GM12801 (cell line): ENCODE results near the gene PHAX.

Source experiments
- TF ChIP-seq, protein P1 (sequence below): IDR thresholded peaks from one replicate; pipeline ENCODE4 v1.5.1; 2011; ENCODE audit warnings: control low read depth; ENCODE audit not compliant: insufficient read length; ENCODE audit errors: extremely low read depth

PHAX gene, protein sequence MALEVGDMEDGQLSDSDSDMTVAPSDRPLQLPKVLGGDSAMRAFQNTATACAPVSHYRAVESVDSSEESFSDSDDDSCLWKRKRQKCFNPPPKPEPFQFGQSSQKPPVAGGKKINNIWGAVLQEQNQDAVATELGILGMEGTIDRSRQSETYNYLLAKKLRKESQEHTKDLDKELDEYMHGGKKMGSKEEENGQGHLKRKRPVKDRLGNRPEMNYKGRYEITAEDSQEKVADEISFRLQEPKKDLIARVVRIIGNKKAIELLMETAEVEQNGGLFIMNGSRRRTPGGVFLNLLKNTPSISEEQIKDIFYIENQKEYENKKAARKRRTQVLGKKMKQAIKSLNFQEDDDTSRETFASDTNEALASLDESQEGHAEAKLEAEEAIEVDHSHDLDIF

DNA sequence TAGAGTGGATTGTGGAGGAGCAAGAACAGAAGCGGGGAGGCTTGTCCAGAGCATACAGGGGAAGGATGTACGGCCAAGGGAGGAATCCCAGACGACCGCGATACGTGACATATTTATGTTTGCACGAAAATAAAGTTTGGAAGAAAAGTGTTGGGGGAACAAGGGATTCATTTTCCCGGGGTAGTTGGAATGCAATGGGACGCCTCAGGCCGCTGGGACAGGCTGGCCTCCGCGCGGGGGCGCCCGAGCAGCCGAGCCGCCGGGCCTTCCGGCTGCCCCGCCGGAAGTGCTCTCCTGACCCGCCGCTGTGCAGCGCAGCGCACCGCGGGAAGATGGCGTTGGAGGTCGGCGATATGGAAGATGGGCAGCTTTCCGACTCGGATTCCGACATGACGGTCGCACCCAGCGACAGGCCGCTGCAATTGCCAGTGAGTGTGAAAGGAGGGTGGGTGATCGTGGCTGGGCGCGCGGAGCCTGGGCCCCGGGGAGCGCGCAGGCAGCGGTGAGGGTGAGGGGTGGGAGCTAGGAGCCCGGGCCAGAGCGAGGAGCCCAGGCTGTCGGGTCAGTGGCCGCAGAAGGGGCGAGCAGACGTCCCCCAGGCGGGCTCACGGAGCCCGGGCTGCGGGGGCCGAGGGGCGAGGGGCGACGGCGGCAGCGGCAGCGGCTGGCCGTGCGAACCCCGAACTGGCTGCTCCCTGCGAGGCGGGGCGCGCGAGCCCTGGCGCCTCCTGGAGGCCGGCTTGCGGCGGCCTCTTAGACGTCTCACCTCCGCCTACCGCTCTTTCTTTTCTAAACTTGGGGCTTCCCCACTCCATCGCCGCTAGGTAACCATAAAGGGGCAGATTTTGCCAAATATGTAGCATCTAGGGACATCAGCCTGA is at the start of gene PHAX:
PHAX (plus strand) TSS at position 317 of the 881 bp plus-strand sequence; CDS start at position 333, 16 bp downstream.
- TF ChIP-seq, protein P1, sequence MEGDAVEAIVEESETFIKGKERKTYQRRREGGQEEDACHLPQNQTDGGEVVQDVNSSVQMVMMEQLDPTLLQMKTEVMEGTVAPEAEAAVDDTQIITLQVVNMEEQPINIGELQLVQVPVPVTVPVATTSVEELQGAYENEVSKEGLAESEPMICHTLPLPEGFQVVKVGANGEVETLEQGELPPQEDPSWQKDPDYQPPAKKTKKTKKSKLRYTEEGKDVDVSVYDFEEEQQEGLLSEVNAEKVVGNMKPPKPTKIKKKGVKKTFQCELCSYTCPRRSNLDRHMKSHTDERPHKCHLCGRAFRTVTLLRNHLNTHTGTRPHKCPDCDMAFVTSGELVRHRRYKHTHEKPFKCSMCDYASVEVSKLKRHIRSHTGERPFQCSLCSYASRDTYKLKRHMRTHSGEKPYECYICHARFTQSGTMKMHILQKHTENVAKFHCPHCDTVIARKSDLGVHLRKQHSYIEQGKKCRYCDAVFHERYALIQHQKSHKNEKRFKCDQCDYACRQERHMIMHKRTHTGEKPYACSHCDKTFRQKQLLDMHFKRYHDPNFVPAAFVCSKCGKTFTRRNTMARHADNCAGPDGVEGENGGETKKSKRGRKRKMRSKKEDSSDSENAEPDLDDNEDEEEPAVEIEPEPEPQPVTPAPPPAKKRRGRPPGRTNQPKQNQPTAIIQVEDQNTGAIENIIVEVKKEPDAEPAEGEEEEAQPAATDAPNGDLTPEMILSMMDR, result no peak

DNA sequence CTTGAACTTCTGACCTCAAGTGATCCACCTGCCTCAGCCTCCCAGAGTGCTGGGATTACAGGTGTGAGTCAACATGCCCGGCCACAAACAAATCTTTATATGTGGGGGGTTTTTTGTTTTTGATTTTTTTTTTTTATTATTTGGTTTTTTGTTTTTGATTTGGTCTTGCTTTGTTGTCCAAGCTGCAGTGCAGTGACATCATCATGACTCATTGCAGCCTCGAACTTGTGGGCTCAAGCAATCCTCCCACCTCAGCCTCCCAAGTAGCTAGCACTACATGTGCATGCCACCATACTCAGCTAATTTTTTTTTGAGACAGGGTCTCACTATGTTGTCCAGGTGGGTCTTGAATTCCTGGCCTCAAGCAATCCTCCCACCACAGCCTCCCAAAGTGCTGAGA is 48.1 kb upstream of the PHAX start:
- TF ChIP-seq, protein P1, result no peak

DNA sequence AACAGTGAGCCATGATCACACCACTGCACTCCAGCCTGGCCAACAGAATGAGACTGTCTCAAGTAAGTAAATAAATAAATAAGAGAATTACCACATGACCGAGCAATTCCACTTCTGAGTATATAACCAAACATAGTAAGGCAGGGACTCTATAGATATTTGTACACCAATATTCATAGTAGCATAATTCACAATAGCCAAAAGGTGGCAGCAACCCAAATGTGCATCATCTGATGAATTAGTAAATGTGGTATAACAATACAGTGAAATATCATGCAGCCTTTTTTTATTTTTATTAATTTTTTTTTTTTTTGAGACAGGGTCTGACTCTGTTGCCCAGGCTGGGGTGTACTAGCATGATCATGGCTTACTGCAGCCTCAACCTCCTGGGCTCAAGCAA is 38.8 kb upstream of the PHAX start:
- TF ChIP-seq, protein P1, result no peak

DNA sequence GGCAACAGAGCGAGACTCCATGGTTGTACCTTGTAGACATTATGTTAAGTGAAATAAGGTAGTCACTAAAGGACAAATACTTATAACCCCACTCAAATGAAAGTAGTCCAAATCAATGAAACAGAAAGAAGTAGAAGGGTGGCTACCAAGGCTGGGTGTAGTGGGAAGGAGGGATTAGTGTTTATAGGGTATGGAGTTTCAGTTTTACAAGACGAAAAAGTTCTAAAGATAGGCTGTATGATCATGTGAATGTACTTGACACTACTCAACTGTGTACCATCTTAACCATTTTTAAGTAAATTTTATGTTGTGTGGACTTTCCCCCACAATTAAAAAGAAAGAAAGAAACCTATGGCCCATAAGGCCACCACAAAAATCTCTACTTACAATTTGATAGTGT is 37.9 kb upstream of the PHAX start:
- TF ChIP-seq, protein P1, result no peak

DNA sequence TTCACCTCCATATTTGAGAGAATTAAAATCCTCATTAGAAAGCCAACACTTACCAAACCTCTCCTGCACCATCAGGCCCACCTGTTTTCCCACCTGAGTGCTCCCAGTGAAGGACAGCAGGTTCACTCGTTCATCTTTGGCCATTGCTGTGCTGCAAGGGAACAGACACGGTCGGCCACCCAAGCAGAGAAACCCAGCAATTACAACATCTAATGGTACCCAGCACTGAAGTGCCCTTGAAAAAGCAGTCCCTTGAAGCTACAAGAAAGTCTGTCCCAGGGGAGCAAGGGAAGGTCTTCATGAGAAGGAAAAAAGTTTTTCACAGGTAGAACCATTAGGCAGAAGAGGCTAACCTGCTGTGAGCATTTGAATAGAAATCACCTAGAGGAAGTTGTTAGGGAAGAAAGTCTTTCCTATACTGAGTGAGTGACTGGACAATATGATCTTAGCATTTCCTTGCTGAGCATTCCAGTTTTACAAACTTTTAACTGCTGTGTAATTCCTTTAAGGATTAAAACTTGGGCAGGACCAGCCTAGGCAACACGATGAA is 32.5 kb upstream of the PHAX start:
- TF ChIP-seq, protein P1, result no peak

DNA sequence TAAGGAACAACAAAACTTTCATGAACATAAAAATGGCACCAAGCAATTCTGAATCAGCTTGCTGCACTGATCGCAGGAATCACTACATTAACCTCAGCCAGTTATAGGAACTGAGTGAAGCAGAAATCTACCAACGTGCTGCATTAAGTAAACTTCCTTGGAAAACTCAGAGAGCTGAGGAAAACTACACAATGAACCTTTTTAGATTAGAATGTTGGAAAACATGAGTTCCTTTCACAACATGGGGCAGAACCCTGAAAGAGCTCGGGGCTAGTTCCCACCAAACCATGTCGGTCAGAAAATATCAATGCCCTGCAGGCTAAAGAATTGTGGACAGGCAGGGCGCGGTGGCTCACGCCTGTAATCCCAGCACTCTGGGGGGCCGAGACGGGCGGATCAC is 25.1 kb upstream of the PHAX start:
- TF ChIP-seq, protein P1, result no peak

DNA sequence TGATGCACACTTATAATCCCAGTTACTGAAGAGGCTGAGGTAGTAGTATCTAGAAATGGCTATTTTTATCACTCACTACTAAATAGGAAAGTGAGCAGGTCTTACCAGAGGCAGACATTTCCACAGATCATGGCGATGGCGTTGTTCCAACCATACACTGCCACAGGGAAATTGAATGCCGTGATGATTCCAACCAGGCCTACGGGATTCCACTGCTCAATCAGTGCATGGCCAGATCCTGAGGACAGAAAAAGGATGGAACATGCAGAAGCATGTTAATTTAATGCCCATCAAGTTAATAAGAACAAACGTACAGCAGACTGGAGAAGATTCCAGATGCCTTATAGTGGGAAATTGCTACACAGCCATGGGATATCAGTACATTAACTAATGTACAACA is 23.8 kb upstream of the PHAX start:
- TF ChIP-seq, protein P1, result no peak
